PFSK-1 (cell line): ENCODE measurements around the gene SERGEF.

Experiments
- POLR2AphosphoS5 ChIP-seq: IDR thresholded peaks from 2 replicates; pipeline ENCODE4 v1.6.1; 2012; ENCODE audit warnings: low read depth, mild to moderate bottlenecking, control low read depth, low read length, moderate library complexity
- TAF1 ChIP-seq: IDR thresholded peaks from 2 replicates; pipeline ENCODE4 v1.6.1; 2012; ENCODE audit warnings: low read length, control low read depth, borderline replicate concordance; ENCODE audit not compliant: insufficient read depth
- TF ChIP-seq, protein P1 (sequence below), 2 experiments: IDR thresholded peaks; 2 replicates each; pipeline versions ENCODE4 v1.6.1 to v1.8.0; 2011 to 2012; ENCODE audit warnings: low read depth in 2 of 2, low read length in 2 of 2, control low read depth in 1 of 2, inconsistent platforms in 1 of 2, mild to moderate bottlenecking in 1 of 2, moderate library complexity in 1 of 2; ENCODE audit not compliant: insufficient read depth in 1 of 2

DNA sequence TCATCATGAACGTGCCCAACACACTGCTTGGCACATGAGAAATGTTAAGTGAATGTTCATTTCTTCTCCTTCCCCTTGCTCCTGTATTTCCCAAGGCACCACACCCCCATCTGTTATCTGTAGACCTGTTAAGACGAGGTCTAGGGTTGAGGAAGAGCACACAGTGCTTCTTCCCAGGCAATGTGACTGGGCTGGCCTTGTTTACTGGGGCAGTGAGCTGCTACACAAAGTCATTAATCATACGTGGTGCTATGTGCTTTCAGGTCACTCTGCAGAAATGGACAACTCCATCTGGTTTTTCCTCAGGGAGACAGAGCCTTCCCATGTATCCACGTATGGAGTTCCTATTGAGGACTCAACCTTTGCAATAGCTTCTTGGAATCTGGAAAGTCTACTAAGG lies 159.6 kb downstream of the SERGEF start:
- TF ChIP-seq POLR2AphosphoS5 (no peak), TAF1 (no peak)
- TF ChIP-seq, protein P1, sequence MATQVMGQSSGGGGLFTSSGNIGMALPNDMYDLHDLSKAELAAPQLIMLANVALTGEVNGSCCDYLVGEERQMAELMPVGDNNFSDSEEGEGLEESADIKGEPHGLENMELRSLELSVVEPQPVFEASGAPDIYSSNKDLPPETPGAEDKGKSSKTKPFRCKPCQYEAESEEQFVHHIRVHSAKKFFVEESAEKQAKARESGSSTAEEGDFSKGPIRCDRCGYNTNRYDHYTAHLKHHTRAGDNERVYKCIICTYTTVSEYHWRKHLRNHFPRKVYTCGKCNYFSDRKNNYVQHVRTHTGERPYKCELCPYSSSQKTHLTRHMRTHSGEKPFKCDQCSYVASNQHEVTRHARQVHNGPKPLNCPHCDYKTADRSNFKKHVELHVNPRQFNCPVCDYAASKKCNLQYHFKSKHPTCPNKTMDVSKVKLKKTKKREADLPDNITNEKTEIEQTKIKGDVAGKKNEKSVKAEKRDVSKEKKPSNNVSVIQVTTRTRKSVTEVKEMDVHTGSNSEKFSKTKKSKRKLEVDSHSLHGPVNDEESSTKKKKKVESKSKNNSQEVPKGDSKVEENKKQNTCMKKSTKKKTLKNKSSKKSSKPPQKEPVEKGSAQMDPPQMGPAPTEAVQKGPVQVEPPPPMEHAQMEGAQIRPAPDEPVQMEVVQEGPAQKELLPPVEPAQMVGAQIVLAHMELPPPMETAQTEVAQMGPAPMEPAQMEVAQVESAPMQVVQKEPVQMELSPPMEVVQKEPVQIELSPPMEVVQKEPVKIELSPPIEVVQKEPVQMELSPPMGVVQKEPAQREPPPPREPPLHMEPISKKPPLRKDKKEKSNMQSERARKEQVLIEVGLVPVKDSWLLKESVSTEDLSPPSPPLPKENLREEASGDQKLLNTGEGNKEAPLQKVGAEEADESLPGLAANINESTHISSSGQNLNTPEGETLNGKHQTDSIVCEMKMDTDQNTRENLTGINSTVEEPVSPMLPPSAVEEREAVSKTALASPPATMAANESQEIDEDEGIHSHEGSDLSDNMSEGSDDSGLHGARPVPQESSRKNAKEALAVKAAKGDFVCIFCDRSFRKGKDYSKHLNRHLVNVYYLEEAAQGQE (IDR thresholded peaks at IDR 0.05; ENCODE audit: insufficient read depth in 1 of 2, low read depth in 2 of 2, low read length in 2 of 2), result no peak
